Gastroesophageal sphincter (tissue), 4 donors: Measurements from ENCODE around the gene RPN1. TPM values are rescaled to one million over a fixed set of nuclear protein-coding genes. Genes with fewer than 3 reads are reported as not detected.
"Not testable (repeated sequence)": the region's sequence is repeated elsewhere in the genome, so short reads cannot be mapped to it uniquely, and the experiment has no call there.

Experiments used
- ATAC-seq: fragments of 150-250 bp; one replicate; pipeline ENCODE4 v1.9.1; 2016; ENCODE audit warnings: mild to moderate bottlenecking, moderate library complexity
- H3K27ac ChIP-seq, 4 donors: fragments of 200-600 bp; sonication (generic) in 3 of 4; 1 replicate in 3 of 4; 2 replicates in 1 of 4; pipeline ENCODE4 v1.5.1; 2016 to 2019
- H3K27me3 ChIP-seq: fragments of 200-600 bp; sonication (generic); one replicate; pipeline ENCODE4 v1.5.1; 2019
- H3K36me3 ChIP-seq, 2 donors: fragments of 200-600 bp; sonication (generic); one replicate each; pipeline ENCODE4 v1.5.1; 2019; ENCODE audit warnings: control low read depth in 1 of 2
- H3K4me1 ChIP-seq, 3 donors: fragments of 200-600 bp; sonication (generic); 1 replicate in 2 of 3; 2 replicates in 1 of 3; pipeline ENCODE4 v1.5.1; 2016 to 2019; ENCODE audit warnings: control low read depth in 2 of 3
- H3K4me3 ChIP-seq, 2 donors: fragments of 200-600 bp; sonication (generic); one replicate each; pipeline ENCODE4 v1.5.1; 2019; ENCODE audit warnings: mild to moderate bottlenecking in 1 of 2, moderate library complexity in 1 of 2
- H3K9me3 ChIP-seq, 3 donors: fragments of 200-600 bp; sonication (generic); one replicate each; pipeline ENCODE4 v1.5.1; 2017 to 2019; ENCODE audit warnings: control low read depth in 2 of 3
- CTCF ChIP-seq, 4 experiments: fragments of 200-600 bp in 2 of 4; fragments of 450-650 bp in 2 of 4; sonication (generic) in 1 of 4; IDR thresholded peaks; one replicate each; pipeline ENCODE4 v1.5.1; 2017 to 2019; ENCODE audit warnings: antibody characterized with exemption in 4 of 4, mild to moderate bottlenecking in 2 of 4, moderate library complexity in 2 of 4
- EP300 ChIP-seq: sonication (generic); formaldehyde crosslinking; IDR thresholded peaks from one replicate; pipeline ENCODE4 v1.6.1; 2017; ENCODE audit warnings: antibody characterized with exemption, mild to moderate bottlenecking
- POLR2A ChIP-seq, 2 donors: fragments of 450-650 bp; IDR thresholded peaks; one replicate each; pipeline ENCODE4 v1.6.1; 2017; ENCODE audit warnings: antibody characterized with exemption in 2 of 2, mild to moderate bottlenecking in 2 of 2, moderate library complexity in 1 of 2
- POLR2AphosphoS5 ChIP-seq: sonication (generic); formaldehyde crosslinking; IDR thresholded peaks from one replicate; pipeline ENCODE4 v1.6.1; 2017; ENCODE audit warnings: antibody characterized with exemption
- WGBS, 2 donors: methylation state at CpG; one replicate each; pipeline ENCODE4 v1.1.5; 2018; ENCODE audit warnings: low coverage in 1 of 2; 5-methylcytosine and 5-hydroxymethylcytosine counted together
- total RNA-seq, 4 donors: library from RNA; depleted of rRNA; stranded (reverse); fragments of >200 nt; gene quantifications; one replicate each; pipeline ENCODE4 v1.1.0, GENCODE V29; 2016

The RPN1 gene
- total RNA-seq, 4 donors from 2014 or later, result 144 to 243 (median 182) TPM

GRCh38 chr3:128588147-128588546, 62.5 kb downstream of the RPN1 start:
- Histone ChIP-seq H3K27ac (no peak overlapping the region), H3K36me3 (no peaks in the 10 kb centered on the region), H3K4me1 (peaks cover 0 to 8% (median 0%) of the 10 kb centered on the region in 3 donors), H3K9me3 (peaks cover 0 to 10% (median 0%) of the 10 kb centered on the region in 3 donors), H3K4me3 (no peak overlapping the region), H3K27me3 (peaks cover 28% of the 10 kb centered on the region)
- no peak for TF ChIP-seq POLR2A (IDR thresholded peaks at IDR 0.05)
- no peak for TF ChIP-seq POLR2AphosphoS5
- no peak for TF ChIP-seq EP300
- TF ChIP-seq CTCF (IDR thresholded peaks at IDR 0.05), result no peak
- ATAC-seq, result no peak
- WGBS, 2 donors, result 68 to 75% methylated on average over 4 to 5 of the region's 10 CpGs

GRCh38 chr3:128587391-128587790, 63.2 kb downstream of the RPN1 start:
- TF ChIP-seq POLR2AphosphoS5 (no peak), CTCF (IDR thresholded peaks at IDR 0.05) (no peak), POLR2A (IDR thresholded peaks at IDR 0.05) (no peak), EP300 (no peak)
- no peak for ATAC-seq
- H3K36me3 ChIP-seq, result no peaks in the 10 kb centered on the region
- H3K27ac ChIP-seq, result no peak overlapping the region
- H3K27me3 ChIP-seq, result peaks cover 28% of the 10 kb centered on the region
- H3K4me1 ChIP-seq, result peaks cover 0 to 8% (median 0%) of the 10 kb centered on the region in 3 donors
- peaks cover 0 to 10% (median 0%) of the 10 kb centered on the region in 3 donors for H3K9me3 ChIP-seq
- 57 to 70% methylated on average over 2 of the region's 3 CpGs for WGBS, 2 donors
- no peak overlapping the region for H3K4me3 ChIP-seq

GRCh38 chr3:128586932-128587331, 63.7 kb downstream of the RPN1 start:
- not testable (repeated sequence) for ATAC-seq, H3K27ac ChIP-seq, H3K4me3 ChIP-seq, H3K9me3 ChIP-seq, H3K36me3 ChIP-seq, H3K4me1 ChIP-seq
- WGBS, 2 donors, result 95 to 100% methylated on average over 1 to 6 of the region's 8 CpGs
- peaks cover 28% of the 10 kb centered on the region for H3K27me3 ChIP-seq

GRCh38 chr3:128586391-128586790, 64.2 kb downstream of the RPN1 start:
- H3K4me3 ChIP-seq, H3K27ac ChIP-seq, H3K9me3 ChIP-seq, H3K4me1 ChIP-seq, H3K36me3 ChIP-seq, ATAC-seq: not testable (repeated sequence)
- 93% methylated on average over 6 of the region's 9 CpGs; no CpG with 5 or more reads in 1 of the 2 donors for WGBS, 2 donors
- peaks cover 28% of the 10 kb centered on the region for H3K27me3 ChIP-seq

GRCh38 chr3:128585974-128586373, 64.6 kb downstream of the RPN1 start:
- WGBS, 2 donors, result 90 to 93% methylated on average over 4 to 6 of the region's 11 CpGs
- ATAC-seq, result no peak
- H3K4me1 ChIP-seq, result peaks cover 0 to 8% (median 0%) of the 10 kb centered on the region in 3 donors
- peaks cover 24% of the 10 kb centered on the region for H3K27me3 ChIP-seq
- TF ChIP-seq EP300 (no peak), POLR2AphosphoS5 (no peak), POLR2A (IDR thresholded peaks at IDR 0.05) (no peak), CTCF (IDR thresholded peaks at IDR 0.05) (no peak)
- no peak overlapping the region for H3K27ac ChIP-seq
- no peak overlapping the region for H3K4me3 ChIP-seq
- H3K36me3 ChIP-seq, result no peaks in the 10 kb centered on the region
- peaks cover 0 to 10% (median 0%) of the 10 kb centered on the region in 3 donors for H3K9me3 ChIP-seq

- ATAC-seq, result no peak
- TF ChIP-seq POLR2A (IDR thresholded peaks at IDR 0.05) (no peak), CTCF (IDR thresholded peaks at IDR 0.05) (no peak), POLR2AphosphoS5 (no peak), EP300 (no peak)
Measured at GRCh38 chr3:128585189-128585588, 65.4 kb downstream of the RPN1 start.

More at GRCh38 chr3:128585189-128585588, 65.4 kb downstream of the RPN1 start:
- peaks cover 16% of the 10 kb centered on the region for H3K27me3 ChIP-seq
- no peak overlapping the region for H3K27ac ChIP-seq
- peaks cover 0 to 10% (median 0%) of the 10 kb centered on the region in 3 donors for H3K9me3 ChIP-seq
- H3K36me3 ChIP-seq, result no peaks in the 10 kb centered on the region
- peaks cover 0 to 8% (median 0%) of the 10 kb centered on the region in 3 donors for H3K4me1 ChIP-seq
- no peak overlapping the region for H3K4me3 ChIP-seq
- 65 to 74% methylated on average over 5 to 6 of the region's 7 CpGs for WGBS, 2 donors
